ENCODE results near the gene DAGLA. TPM values are rescaled to one million over a fixed set of nuclear protein-coding genes. Genes with fewer than 3 reads are reported as not detected.

The DAGLA gene
- total RNA-seq, 6 donors from 2014 or later = 3.0 to 11.0 (median 8.0) TPM

DNA sequence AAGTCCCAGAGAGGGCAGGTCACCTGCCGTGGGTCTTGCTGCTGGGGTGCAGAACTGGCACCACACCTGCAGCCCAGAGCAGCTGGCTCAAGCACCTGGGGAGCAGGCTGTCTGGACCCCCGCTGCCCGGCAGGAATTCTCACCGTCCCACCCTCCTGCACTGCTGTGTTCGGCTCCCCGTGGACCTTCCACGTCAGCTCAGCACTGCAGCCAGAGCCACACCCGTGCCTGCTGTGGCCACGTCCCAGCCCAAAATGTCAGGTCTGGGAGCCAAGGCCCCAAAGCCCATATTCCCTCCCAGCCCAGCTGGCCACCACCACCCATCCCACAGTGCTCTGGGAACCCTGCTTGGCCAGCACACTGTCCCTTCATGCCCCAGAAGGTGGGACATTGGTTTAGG is 44.2 kb downstream of the DAGLA start:
- peak overlapping the region in 1 of 4 donors; percentile 43 for H3K27ac ChIP-seq
- H3K27me3 ChIP-seq = no peaks in the 10 kb centered on the region
- DNase-seq (peak in 1 of 2 donors; percentile 65), ATAC-seq (ENCODE audit: low FRiP score in 2 of 2) (peak in 1 of 2 donors; percentile 37)
- peaks cover 0 to 14% (median 0%) of the 10 kb centered on the region in 4 donors for H3K36me3 ChIP-seq
- no peaks in the 10 kb centered on the region for H3K4me1 ChIP-seq
- no peak overlapping the region for H3K4me3 ChIP-seq
- TF ChIP-seq POLR2AphosphoS5 (IDR thresholded peaks at IDR 0.05) = no peak
- TF ChIP-seq POLR2A (IDR thresholded peaks at IDR 0.05) = no peak
- TF ChIP-seq, protein P1, sequence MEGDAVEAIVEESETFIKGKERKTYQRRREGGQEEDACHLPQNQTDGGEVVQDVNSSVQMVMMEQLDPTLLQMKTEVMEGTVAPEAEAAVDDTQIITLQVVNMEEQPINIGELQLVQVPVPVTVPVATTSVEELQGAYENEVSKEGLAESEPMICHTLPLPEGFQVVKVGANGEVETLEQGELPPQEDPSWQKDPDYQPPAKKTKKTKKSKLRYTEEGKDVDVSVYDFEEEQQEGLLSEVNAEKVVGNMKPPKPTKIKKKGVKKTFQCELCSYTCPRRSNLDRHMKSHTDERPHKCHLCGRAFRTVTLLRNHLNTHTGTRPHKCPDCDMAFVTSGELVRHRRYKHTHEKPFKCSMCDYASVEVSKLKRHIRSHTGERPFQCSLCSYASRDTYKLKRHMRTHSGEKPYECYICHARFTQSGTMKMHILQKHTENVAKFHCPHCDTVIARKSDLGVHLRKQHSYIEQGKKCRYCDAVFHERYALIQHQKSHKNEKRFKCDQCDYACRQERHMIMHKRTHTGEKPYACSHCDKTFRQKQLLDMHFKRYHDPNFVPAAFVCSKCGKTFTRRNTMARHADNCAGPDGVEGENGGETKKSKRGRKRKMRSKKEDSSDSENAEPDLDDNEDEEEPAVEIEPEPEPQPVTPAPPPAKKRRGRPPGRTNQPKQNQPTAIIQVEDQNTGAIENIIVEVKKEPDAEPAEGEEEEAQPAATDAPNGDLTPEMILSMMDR (IDR thresholded peaks at IDR 0.05) = no peak
- TF ChIP-seq EP300 (IDR thresholded peaks at IDR 0.05) = no peak
- WGBS, 2 donors = 88 to 94% methylated on average over 9 of the region's 9 CpGs
- no peaks in the 10 kb centered on the region for H3K9me3 ChIP-seq

DNA sequence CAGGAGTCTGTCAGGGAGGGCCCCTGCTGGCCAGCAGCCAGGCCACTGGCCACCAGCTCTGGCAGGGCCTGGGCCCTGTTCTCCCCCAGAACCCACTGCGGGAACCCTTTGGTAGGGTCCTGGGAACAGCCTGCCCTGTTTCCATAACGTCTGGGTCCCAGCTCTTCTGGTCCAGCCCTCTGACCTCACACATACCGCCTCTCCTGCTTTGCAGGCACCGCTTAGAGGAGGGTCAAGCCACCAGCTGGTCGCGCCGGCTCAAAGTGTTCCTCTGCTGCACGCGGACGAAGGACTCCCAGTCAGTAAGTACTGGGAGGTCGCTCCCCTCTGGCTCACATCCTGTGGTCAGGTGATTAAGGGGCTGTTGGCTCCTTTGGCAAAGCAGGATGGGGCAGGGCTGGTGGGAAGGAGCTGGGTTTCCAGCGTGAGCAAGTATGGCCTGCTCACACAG is 45.6 kb downstream of the DAGLA start:
- no peak overlapping the region for H3K4me3 ChIP-seq
- DNase-seq = peak in 1 of 2 donors; percentile 46
- TF ChIP-seq POLR2AphosphoS5 (IDR thresholded peaks at IDR 0.05) (peak; percentile 32 to 61), EP300 (IDR thresholded peaks at IDR 0.05) (peak in 1 of 4 donors; percentile 49), POLR2A (IDR thresholded peaks at IDR 0.05) (no peak)
- TF ChIP-seq, protein P1 (IDR thresholded peaks at IDR 0.05) = no peak
- H3K4me1 ChIP-seq = no peaks in the 10 kb centered on the region
- no peaks in the 10 kb centered on the region for H3K27me3 ChIP-seq
- H3K36me3 ChIP-seq = peaks cover 0 to 10% (median 0%) of the 10 kb centered on the region in 4 donors
- ATAC-seq (ENCODE audit: low FRiP score in 2 of 2) = no peak
- peak overlapping the region in 3 of 4 donors; percentile 43 to 57 (median 57) for H3K27ac ChIP-seq
- no peaks in the 10 kb centered on the region for H3K9me3 ChIP-seq
- WGBS, 2 donors = 70 to 86% methylated on average over 12 of the region's 12 CpGs

DNA sequence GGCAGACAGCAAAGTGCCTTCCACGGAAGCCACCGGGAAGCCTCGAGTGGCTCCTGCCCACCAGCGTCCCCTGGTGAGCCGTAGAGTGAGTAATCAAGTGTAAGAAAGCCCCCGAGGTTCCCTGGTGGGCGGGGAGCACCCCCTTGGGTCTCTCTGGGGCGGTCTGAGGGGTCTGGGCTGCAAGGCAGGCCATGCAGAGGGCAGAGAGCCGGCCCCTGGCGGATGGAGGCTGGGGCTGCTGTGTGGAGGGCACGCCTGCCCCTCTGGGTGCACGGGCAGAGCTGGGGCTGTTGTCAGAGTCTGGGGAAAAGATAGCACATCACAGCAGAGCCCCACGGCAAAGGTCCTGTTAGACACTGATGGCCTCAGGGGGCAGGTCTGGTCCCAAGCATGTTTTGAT is 46.6 kb downstream of the DAGLA start:
- peak overlapping the region in 2 of 4 donors; percentile 48 to 58 for H3K27ac ChIP-seq
- peaks cover 0 to 5% (median 0%) of the 10 kb centered on the region in 4 donors for H3K36me3 ChIP-seq
- ATAC-seq (ENCODE audit: low FRiP score in 2 of 2) (no peak), DNase-seq (peak in 1 of 2 donors; percentile 58)
- no peak overlapping the region for H3K4me3 ChIP-seq
- no peaks in the 10 kb centered on the region for H3K9me3 ChIP-seq
- peaks cover 0 to 4% (median 2%) of the 10 kb centered on the region in 4 donors for H3K4me1 ChIP-seq
- WGBS, 2 donors = 87 to 100% methylated on average over 4 to 13 of the region's 13 CpGs
- no peaks in the 10 kb centered on the region for H3K27me3 ChIP-seq
- TF ChIP-seq, protein P1 (IDR thresholded peaks at IDR 0.05) = no peak
- TF ChIP-seq POLR2A (IDR thresholded peaks at IDR 0.05) (no peak), EP300 (IDR thresholded peaks at IDR 0.05) (no peak), POLR2AphosphoS5 (IDR thresholded peaks at IDR 0.05) (no peak)

DNA sequence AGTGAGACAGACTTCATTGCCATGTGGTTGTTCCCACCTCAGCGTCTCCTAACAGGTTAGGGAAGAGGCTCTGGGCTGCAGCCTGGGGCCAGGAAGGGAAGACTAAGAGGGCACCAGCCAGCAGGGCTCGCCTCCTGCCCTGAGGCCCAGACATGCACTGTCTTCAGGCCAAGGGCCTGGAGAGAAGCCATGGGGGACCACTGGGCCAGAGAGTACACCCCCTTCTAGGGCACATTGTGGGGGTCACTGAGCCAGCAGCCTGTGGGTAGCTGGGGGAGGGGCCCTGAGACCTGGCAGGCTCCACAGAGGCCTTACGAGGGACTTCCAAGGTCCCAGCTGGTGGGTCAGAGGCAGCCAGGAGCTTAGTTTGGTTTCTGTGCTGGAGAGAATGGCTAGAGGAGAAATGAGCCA is 47.2 kb downstream of the DAGLA start:
- no peak for DNase-seq
- H3K4me3 ChIP-seq = no peak overlapping the region
- WGBS, 2 donors = 83 to 91% methylated on average over 1 to 3 of the region's 3 CpGs
- peaks cover 0 to 5% (median 0%) of the 10 kb centered on the region in 4 donors for H3K36me3 ChIP-seq
- H3K9me3 ChIP-seq = no peaks in the 10 kb centered on the region
- H3K27me3 ChIP-seq = no peaks in the 10 kb centered on the region
- ATAC-seq (ENCODE audit: low FRiP score in 2 of 2) = no peak
- peak overlapping the region in 2 of 4 donors; percentile 48 to 55 for H3K27ac ChIP-seq
- TF ChIP-seq, protein P1 (IDR thresholded peaks at IDR 0.05) = no peak
- TF ChIP-seq EP300 (IDR thresholded peaks at IDR 0.05) = no peak
- TF ChIP-seq POLR2A (IDR thresholded peaks at IDR 0.05) = no peak
- TF ChIP-seq POLR2AphosphoS5 (IDR thresholded peaks at IDR 0.05) = no peak
- H3K4me1 ChIP-seq = peaks cover 0 to 6% (median 4%) of the 10 kb centered on the region in 4 donors
